A549 (cell line): ENCODE results near the gene MOSPD3. TPM values are rescaled to one million over a fixed set of nuclear protein-coding genes. Genes with fewer than 3 reads are reported as not detected.

Experiments
- ATAC-seq, 2 experiments: fragments of 200-7000 bp in 1 of 2; fragments of >200 bp in 1 of 2; cut with Nextera tagmentation in 1 of 2; cut with Tn5 transposase in 1 of 2; 3 replicates each; pipeline versions ENCODE4 v1.8.0 to v1.9.1; 2018 to 2020; ENCODE audit warnings: mild to moderate bottlenecking in 1 of 2, moderate library complexity in 1 of 2
- CTCF ChIA-PET: fragments of 300-600 bp; sonication (Branson Sonifier 250); formaldehyde crosslinking; extraction: SDS; loops from one replicate; lab custom pipeline; 2021; ENCODE audit warnings: antibody characterized with exemption, inconsistent platforms; lab: Yijun Ruan, JAX
- POLR2A ChIA-PET: fragments of 350-600 bp; formaldehyde crosslinking; extraction: SDS; loops from one replicate; lab custom pipeline; 2021; ENCODE audit warnings: antibody characterized with exemption, inconsistent platforms; lab: Yijun Ruan, JAX
- DNase-seq, 2 experiments: peaks; one replicate each; pipeline versions ENCODE4 v3.0.0 to v3.0.0-alpha.2; 2011 to 2016; ENCODE audit warnings: low read depth in 1 of 2, low spot score in 1 of 2
- FAIRE-seq: peaks from 2 replicates; lab custom pipeline; 2011; peaks lifted over from hg19 to GRCh38; lab: Jason Lieb, UNC
- H3K27ac ChIP-seq, 2 experiments: fragments of >200 bp; sonication (Bioruptor Twin); formaldehyde crosslinking; 3 replicates each; pipeline ENCODE4 v1.5.1; 2016 to 2017
- H3K4me1 ChIP-seq: fragments of >200 bp; sonication (Bioruptor Twin); formaldehyde crosslinking; 3 replicates; pipeline ENCODE4 v1.6.1; 2016
- H3K4me2 ChIP-seq: fragments of >200 bp; sonication (Bioruptor Twin); formaldehyde crosslinking; 3 replicates; pipeline ENCODE4 v1.6.1; 2016
- H3K4me3 ChIP-seq: fragments of >200 bp; sonication (Bioruptor Twin); formaldehyde crosslinking; 3 replicates; pipeline ENCODE4 v1.5.1; 2016
- H3K9me3 ChIP-seq: fragments of >200 bp; sonication (Bioruptor Twin); formaldehyde crosslinking; 3 replicates; pipeline ENCODE4 v1.6.1; 2016
- ATOH8 ChIP-seq: fragments of 250-450 bp; sonication (Bioruptor Pico); IDR thresholded peaks from 2 replicates; pipeline ENCODE4 v1.5.0; 2020; ENCODE audit warnings: low read depth, mild to moderate bottlenecking, moderate library complexity
- BHLHE40 ChIP-seq: IDR thresholded peaks from 2 replicates; pipeline ENCODE4 v1.6.1; 2012; ENCODE audit warnings: low read depth, low read length, inconsistent platforms
- E2F6 ChIP-seq: IDR thresholded peaks from 2 replicates; pipeline ENCODE4 v1.6.1; 2012; ENCODE audit warnings: low read depth, borderline replicate concordance
- EHMT2 ChIP-seq: fragments of 200-600 bp; sonication (generic); IDR thresholded peaks from 2 replicates; pipeline ENCODE4 v1.6.1; 2016; ENCODE audit warnings: antibody characterized with exemption, low read depth, mild to moderate bottlenecking, moderate library complexity
- FOSL2 ChIP-seq, 2 experiments: fragments of 450-650 bp in 1 of 2; fragments of >200 bp in 1 of 2; sonication (Bioruptor Twin) in 1 of 2; formaldehyde crosslinking; IDR thresholded peaks; 2 replicates each; pipeline versions ENCODE4 v1.5.0 to v1.6.1; 2016 to 2020; ENCODE audit warnings: mild to moderate bottlenecking in 1 of 2, moderate library complexity in 1 of 2
- HES2 ChIP-seq: fragments of >200 bp; sonication (Bioruptor Twin); formaldehyde crosslinking; IDR thresholded peaks from 2 replicates; pipeline ENCODE4 v1.6.1; 2016
- HEYL ChIP-seq: fragments of 250-450 bp; sonication (Bioruptor Pico); IDR thresholded peaks from 2 replicates; pipeline ENCODE4 v1.8.0; 2021; ENCODE audit warnings: mild to moderate bottlenecking, moderate library complexity
- HMGXB4 ChIP-seq: fragments of 250-450 bp; sonication (Bioruptor Pico); IDR thresholded peaks from 2 replicates; pipeline ENCODE4 v1.5.0; 2021; ENCODE audit warnings: mild to moderate bottlenecking, moderate library complexity, borderline replicate concordance
- HOXA7 ChIP-seq: fragments of 250-450 bp; sonication (Bioruptor Pico); IDR thresholded peaks from 2 replicates; pipeline ENCODE4 v1.5.0; 2020; ENCODE audit warnings: mild to moderate bottlenecking, moderate library complexity
- JUNB ChIP-seq: fragments of >200 bp; sonication (Bioruptor Twin); formaldehyde crosslinking; IDR thresholded peaks from 2 replicates; pipeline ENCODE4 v1.6.1; 2016
- KDM1A ChIP-seq: fragments of 200-600 bp; sonication (generic); IDR thresholded peaks from 2 replicates; pipeline ENCODE4 v1.6.1; 2016; ENCODE audit warnings: low read depth, mild to moderate bottlenecking
- MAFK ChIP-seq: fragments of 450-650 bp; IDR thresholded peaks from 2 replicates; pipeline ENCODE4 v1.6.1; 2014; ENCODE audit not compliant: partially characterized antibody
- MAX ChIP-seq: IDR thresholded peaks from 2 replicates; pipeline ENCODE4 v1.6.1; 2012
- MAZ ChIP-seq: fragments of 150-350 bp; IDR thresholded peaks from 2 replicates; pipeline ENCODE4 v1.6.1; 2014; ENCODE audit warnings: antibody characterized with exemption, low read depth, low read length, borderline replicate concordance
- MYC ChIP-seq: IDR thresholded peaks from 2 replicates; pipeline ENCODE4 v1.6.1; 2012; ENCODE audit warnings: mild to moderate bottlenecking, inconsistent platforms, low read length, improper control_type of control experiment, borderline replicate concordance
- NPAS2 ChIP-seq: fragments of 250-450 bp; sonication (Bioruptor Pico); IDR thresholded peaks from 2 replicates; pipeline ENCODE4 v1.8.0; 2022; ENCODE audit warnings: mild to moderate bottlenecking, moderate library complexity, borderline replicate concordance
- POLR2AphosphoS2 ChIP-seq: conservative IDR thresholded peaks from 2 replicates; pipeline ENCODE4 v1.6.1; 2012; ENCODE audit warnings: low read length, improper control_type of control experiment, inconsistent platforms
- RAD21 ChIP-seq, 2 experiments: fragments of >200 bp in 1 of 2; sonication (Bioruptor Twin) in 1 of 2; formaldehyde crosslinking in 1 of 2; IDR thresholded peaks in 1 of 2; conservative IDR thresholded peaks in 1 of 2; 2 replicates in 1 of 2; 3 replicates in 1 of 2; pipeline ENCODE4 v1.6.1; 2012 to 2018; ENCODE audit warnings: inconsistent platforms in 1 of 2
- RARB ChIP-seq: fragments of 250-450 bp; sonication (Bioruptor Pico); IDR thresholded peaks from 2 replicates; pipeline ENCODE4 v1.8.0; 2021; ENCODE audit warnings: mild to moderate bottlenecking, moderate library complexity
- RCOR1 ChIP-seq: fragments of 150-350 bp; IDR thresholded peaks from 2 replicates; pipeline ENCODE4 v1.6.1; 2014; ENCODE audit warnings: antibody characterized with exemption, low read length, low read depth
- RFX5 ChIP-seq: fragments of 450-650 bp; IDR thresholded peaks from 2 replicates; pipeline ENCODE4 v1.7.1; 2014; ENCODE audit warnings: antibody characterized with exemption, mild to moderate bottlenecking, moderate library complexity
- RNF2 ChIP-seq: fragments of 200-600 bp; sonication (generic); IDR thresholded peaks from 2 replicates; pipeline ENCODE4 v1.6.1; 2016; ENCODE audit warnings: low read depth, mild to moderate bottlenecking, antibody characterized with exemption, moderate library complexity, borderline replicate concordance
- TP53 ChIP-seq: fragments of 250-450 bp; sonication (Bioruptor Pico); IDR thresholded peaks from 2 replicates; pipeline ENCODE4 v1.5.0; 2021; ENCODE audit warnings: mild to moderate bottlenecking, moderate library complexity
- ZFP36 ChIP-seq: fragments of 450-650 bp; IDR thresholded peaks from 2 replicates; pipeline ENCODE4 v1.6.1; 2014; ENCODE audit warnings: borderline replicate concordance; ENCODE audit not compliant: partially characterized antibody
- ZNF302 ChIP-seq: fragments of 250-450 bp; sonication (Bioruptor Pico); IDR thresholded peaks from 2 replicates; pipeline ENCODE4 v1.9.0; 2021; ENCODE audit warnings: inconsistent platforms, mild to moderate bottlenecking, moderate library complexity
- WGBS: methylation state at CpG from one replicate; pipeline ENCODE4 v1.1.6; 2017; ENCODE audit errors: missing lambda C conversion rate; 5-methylcytosine and 5-hydroxymethylcytosine counted together
- polyA plus RNA-seq, 4 experiments: library from polyadenylated mRNA; depleted of rRNA in 3 of 4; stranded (reverse); fragments of >200 nt; fragmentation: RNase III in 1 of 4; extraction: RNeasy Plus Mini Kit Qiagen cat#74134 plus additional on column Dnase treatment in 1 of 4; gene quantifications; 2 replicates in 3 of 4; 3 replicates in 1 of 4; pipeline ENCODE4 v1.2.3, GENCODE V29; 2011 to 2017

The MOSPD3 gene
- polyA plus RNA-seq, 2 of the 4 experiments (the other 2 are of a cell fraction) = 6.1 to 14.8 TPM

- 79% methylated on average over 8 of the region's 11 CpGs for WGBS
- CTCF ChIA-PET = interaction anchor here (1.0 to 10.1 kb wide), 4 partner anchors 17 to 112 kb away, joined by 3 to 135 read pairs (median 4); no protein-coding TSS in a partner anchor
- H3K4me1 ChIP-seq = peaks cover 15% of the 10 kb centered on the region
- no peak for DNase-seq
- no peak for TF ChIP-seq POLR2AphosphoS2
- TF ChIP-seq ZNF302 (CRISPR knock-in tag) = no peak
- TF ChIP-seq HES2 = no peak
- no peak for TF ChIP-seq RFX5
- TF ChIP-seq BHLHE40 = no peak
- no peak for TF ChIP-seq FOSL2 (IDR thresholded peaks at IDR 0.05)
- no peak for TF ChIP-seq FOSL2 (CRISPR knock-in tag; IDR thresholded peaks at IDR 0.05)
- TF ChIP-seq MAZ = no peak
- H3K9me3 ChIP-seq = no peaks in the 10 kb centered on the region
- FAIRE-seq = peak; percentile 7
- H3K4me2 ChIP-seq = no peak overlapping the region
- no peak overlapping the region for H3K27ac ChIP-seq
- ATAC-seq = no peak
- POLR2A ChIA-PET = no interaction called here
- no peak overlapping the region for H3K4me3 ChIP-seq
These were observed 31.7 kb upstream of the MOSPD3 start for GRCh38 chr7:100580466-100581283.

- POLR2A ChIA-PET = interaction anchor here (1.0 kb wide), 1 partner anchor 17 kb away, joined by 3 read pairs; no protein-coding TSS in a partner anchor
- no peak for ATAC-seq
These were observed 30.2 kb upstream of the MOSPD3 start for GRCh38 chr7:100582041-100582579.

GRCh38 chr7:100582650-100583049 is 29.7 kb upstream of the MOSPD3 start:
- WGBS = 93% methylated on average over 11 of the region's 11 CpGs
- FAIRE-seq (no peak), ATAC-seq (no peak), DNase-seq (no peak)
- TF ChIP-seq HOXA7 = no peak
- TF ChIP-seq EHMT2 = no peak
- no peak for TF ChIP-seq NPAS2 (CRISPR knock-in tag)
- TF ChIP-seq MYC = no peak
- no peak for TF ChIP-seq MAX
- no peak for TF ChIP-seq JUNB
- TF ChIP-seq RNF2 = no peak
- no peak for TF ChIP-seq ATOH8 (CRISPR knock-in tag)
- TF ChIP-seq TP53 = no peak
- no peak for TF ChIP-seq HEYL (CRISPR knock-in tag)
- no peak for TF ChIP-seq RAD21 (conservative IDR thresholded peaks at IDR 0.05 in 1 of 2, IDR thresholded peaks at IDR 0.05 in 1 of 2)
- no peak for TF ChIP-seq ZFP36
- TF ChIP-seq MAFK = no peak
- TF ChIP-seq HMGXB4 = no peak
- no peak for TF ChIP-seq RCOR1
- TF ChIP-seq E2F6 = no peak
- no peak for TF ChIP-seq KDM1A
- Histone ChIP-seq H3K9me3 (no peaks in the 10 kb centered on the region), H3K27ac (no peak overlapping the region), H3K4me2 (no peak overlapping the region), H3K4me1 (peaks cover 15% of the 10 kb centered on the region), H3K4me3 (no peak overlapping the region)
- ChIA-PET POLR2A (no interaction called here), CTCF (interaction anchor here (1.0 to 10.1 kb wide), 5 partner anchors 10 to 122 kb away, joined by 3 to 135 read pairs (median 4); no protein-coding TSS in a partner anchor)

More at GRCh38 chr7:100582041-100582579, 30.2 kb upstream of the MOSPD3 start:
- peaks cover 15% of the 10 kb centered on the region for H3K4me1 ChIP-seq
- no peak overlapping the region for H3K27ac ChIP-seq
- H3K4me2 ChIP-seq = no peak overlapping the region
- CTCF ChIA-PET = interaction anchor here (1.0 to 10.1 kb wide), 6 partner anchors 9 to 113 kb away, joined by 3 to 135 read pairs (median 4); no protein-coding TSS in a partner anchor
- WGBS = 93% methylated on average over 18 of the region's 20 CpGs
- no peak for FAIRE-seq
- H3K4me3 ChIP-seq = no peak overlapping the region
- TF ChIP-seq RARB (CRISPR knock-in tag) = no peak
- TF ChIP-seq, all 56 proteins: peak for 0
- no peak for DNase-seq
- no peaks in the 10 kb centered on the region for H3K9me3 ChIP-seq
